ENCODE data around the gene MGAT4D. TPM values are rescaled to one million over a fixed set of nuclear protein-coding genes. Genes with fewer than 3 reads are reported as not detected.

Gene MGAT4D
- total RNA-seq, 2 donors from 2014 or later = not detected

DNA sequence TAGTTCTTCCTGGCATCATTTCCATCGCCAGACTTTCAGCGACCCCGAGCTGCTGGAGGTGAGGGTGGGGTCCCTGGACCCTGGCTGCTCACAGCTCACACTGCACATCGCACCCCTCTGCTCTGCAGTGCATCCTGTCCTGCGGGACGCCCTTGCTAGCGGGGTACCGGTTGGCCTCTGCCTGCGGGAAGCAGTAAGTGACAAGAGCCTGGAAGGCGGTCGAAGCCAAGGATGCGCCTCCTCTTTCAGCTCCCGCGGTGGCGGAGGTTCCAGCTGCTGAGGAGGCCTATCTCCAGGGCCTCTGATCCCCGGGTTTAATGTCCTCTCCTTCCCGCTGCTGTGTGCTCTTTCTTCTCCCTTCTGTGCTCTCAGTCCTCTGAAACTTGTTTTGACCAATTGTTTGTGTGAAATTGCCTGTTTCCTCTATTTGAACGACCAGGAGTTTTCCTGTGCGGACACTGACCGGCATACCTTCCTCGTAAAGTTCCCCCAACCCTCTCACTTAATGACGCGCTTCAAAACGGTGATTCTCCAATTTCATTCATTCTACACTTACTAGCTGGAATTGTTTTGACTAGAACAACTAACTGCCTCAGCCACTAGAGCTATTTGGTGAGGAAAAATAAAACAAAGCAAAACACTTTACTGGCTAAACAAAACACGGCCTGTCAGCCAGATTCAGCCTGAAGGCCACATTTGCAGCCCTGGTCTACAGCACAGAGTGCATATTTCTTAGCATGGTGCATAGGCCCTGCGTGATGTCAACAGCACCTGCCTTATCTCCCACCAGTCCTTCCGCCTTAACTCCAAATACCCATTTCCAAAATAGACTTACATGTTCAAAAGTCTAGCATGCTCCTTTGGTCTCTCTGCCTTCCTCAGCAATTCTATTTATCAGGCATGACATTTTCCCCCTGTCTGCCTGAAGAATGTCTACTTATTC, 28.0 kb downstream of the MGAT4D start:
- Mint-ChIP-seq H3K4me1 (peaks cover 3% of the 10 kb centered on the region), H3K27me3 (ENCODE audit: insufficient read depth) (no peaks in the 10 kb centered on the region), H3K36me3 (ENCODE audit: low read depth) (no peaks in the 10 kb centered on the region), H3K9me3 (no peaks in the 10 kb centered on the region), H3K4me3 (no peak overlapping the region), H3K27ac (no peak overlapping the region)
- H3K36me3 ChIP-seq (ENCODE audit: control insufficient read depth, insufficient read depth, low read length) = no peaks in the 10 kb centered on the region
- H3K27me3 ChIP-seq (ENCODE audit: control insufficient read depth, insufficient read depth, low read length, poor library complexity, severe bottlenecking) = no peaks in the 10 kb centered on the region
- DNase-seq = peak; percentile 56
- no peak overlapping the region for H3K27ac ChIP-seq (ENCODE audit: low read depth, low read length)
- 90 to 93% methylated on average over 19 to 27 of the region's 27 CpGs for WGBS, 2 experiments (ENCODE audit: insufficient coverage in 1 of 2, insufficient read length in 1 of 2)
- H3K9ac ChIP-seq (ENCODE audit: extremely low read depth, low read length, poor library complexity, severe bottlenecking) = no peak overlapping the region
- H3K4me1 ChIP-seq (ENCODE audit: control insufficient read depth, insufficient read depth, low read length) = no peaks in the 10 kb centered on the region
- H3K9me3 ChIP-seq (ENCODE audit: control insufficient read depth, low read length) = no peaks in the 10 kb centered on the region
- TF ChIP-seq, protein P1, sequence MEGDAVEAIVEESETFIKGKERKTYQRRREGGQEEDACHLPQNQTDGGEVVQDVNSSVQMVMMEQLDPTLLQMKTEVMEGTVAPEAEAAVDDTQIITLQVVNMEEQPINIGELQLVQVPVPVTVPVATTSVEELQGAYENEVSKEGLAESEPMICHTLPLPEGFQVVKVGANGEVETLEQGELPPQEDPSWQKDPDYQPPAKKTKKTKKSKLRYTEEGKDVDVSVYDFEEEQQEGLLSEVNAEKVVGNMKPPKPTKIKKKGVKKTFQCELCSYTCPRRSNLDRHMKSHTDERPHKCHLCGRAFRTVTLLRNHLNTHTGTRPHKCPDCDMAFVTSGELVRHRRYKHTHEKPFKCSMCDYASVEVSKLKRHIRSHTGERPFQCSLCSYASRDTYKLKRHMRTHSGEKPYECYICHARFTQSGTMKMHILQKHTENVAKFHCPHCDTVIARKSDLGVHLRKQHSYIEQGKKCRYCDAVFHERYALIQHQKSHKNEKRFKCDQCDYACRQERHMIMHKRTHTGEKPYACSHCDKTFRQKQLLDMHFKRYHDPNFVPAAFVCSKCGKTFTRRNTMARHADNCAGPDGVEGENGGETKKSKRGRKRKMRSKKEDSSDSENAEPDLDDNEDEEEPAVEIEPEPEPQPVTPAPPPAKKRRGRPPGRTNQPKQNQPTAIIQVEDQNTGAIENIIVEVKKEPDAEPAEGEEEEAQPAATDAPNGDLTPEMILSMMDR (conservative IDR thresholded peaks at IDR 0.05) = no peak
- no peak overlapping the region for H3K4me3 ChIP-seq (ENCODE audit: low read length)

GRCh38 chr4:140466146-140466545, 31.9 kb downstream of the MGAT4D start:
- 87 to 100% methylated on average over 1 of the region's 1 CpG for WGBS, 2 experiments (ENCODE audit: insufficient coverage in 1 of 2, insufficient read length in 1 of 2)
- TF ChIP-seq, protein P1 (conservative IDR thresholded peaks at IDR 0.05) = no peak
- no peaks in the 10 kb centered on the region for H3K36me3 Mint-ChIP-seq (ENCODE audit: low read depth)

DNA sequence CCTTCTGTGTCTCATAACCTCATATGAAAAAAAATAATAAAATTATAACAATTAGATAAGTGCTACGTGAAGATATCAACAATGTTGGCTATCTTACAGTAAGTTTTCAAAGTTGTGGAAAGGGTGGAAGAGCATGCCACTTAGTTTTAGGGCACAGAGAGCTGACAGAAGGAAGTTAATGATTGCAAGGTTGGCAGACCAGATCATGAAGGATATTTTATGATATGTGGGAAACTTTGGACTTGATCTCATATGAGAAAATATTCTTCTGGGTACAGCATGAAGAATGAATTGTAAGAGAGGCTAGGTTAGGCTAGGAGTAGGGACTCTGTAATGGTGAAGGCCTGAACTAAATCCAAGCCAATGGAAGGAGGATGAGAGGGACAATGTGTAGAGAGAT, 34.5 kb downstream of the MGAT4D start:
- Mint-ChIP-seq H3K27me3 (ENCODE audit: insufficient read depth) (no peaks in the 10 kb centered on the region), H3K36me3 (ENCODE audit: low read depth) (no peaks in the 10 kb centered on the region), H3K4me3 (no peak overlapping the region), H3K27ac (no peak overlapping the region), H3K9me3 (peaks cover 3% of the 10 kb centered on the region), H3K4me1 (no peaks in the 10 kb centered on the region)
- no peaks in the 10 kb centered on the region for H3K36me3 ChIP-seq (ENCODE audit: control insufficient read depth, insufficient read depth, low read length)
- TF ChIP-seq, protein P1 (conservative IDR thresholded peaks at IDR 0.05) = no peak
- no peak overlapping the region for H3K9ac ChIP-seq (ENCODE audit: extremely low read depth, low read length, poor library complexity, severe bottlenecking)
- WGBS, 2 experiments (ENCODE audit: insufficient coverage in 1 of 2, insufficient read length in 1 of 2) = 98 to 100% methylated on average over 1 of the region's 1 CpG
- H3K4me3 ChIP-seq (ENCODE audit: low read length) = no peak overlapping the region
- DNase-seq = no peak
- no peaks in the 10 kb centered on the region for H3K9me3 ChIP-seq (ENCODE audit: control insufficient read depth, low read length)
- H3K27ac ChIP-seq (ENCODE audit: low read depth, low read length) = no peak overlapping the region
- H3K27me3 ChIP-seq (ENCODE audit: control insufficient read depth, insufficient read depth, low read length, poor library complexity, severe bottlenecking) = no peaks in the 10 kb centered on the region
- no peaks in the 10 kb centered on the region for H3K4me1 ChIP-seq (ENCODE audit: control insufficient read depth, insufficient read depth, low read length)

More at GRCh38 chr4:140466146-140466545, 31.9 kb downstream of the MGAT4D start:
- DNase-seq = no peak
- no peak overlapping the region for H3K27ac Mint-ChIP-seq
- Histone ChIP-seq H3K27me3 (ENCODE audit: control insufficient read depth, insufficient read depth, low read length, poor library complexity, severe bottlenecking) (no peaks in the 10 kb centered on the region), H3K4me3 (ENCODE audit: low read length) (no peak overlapping the region), H3K9ac (ENCODE audit: extremely low read depth, low read length, poor library complexity, severe bottlenecking) (no peak overlapping the region), H3K4me1 (ENCODE audit: control insufficient read depth, insufficient read depth, low read length) (no peaks in the 10 kb centered on the region), H3K9me3 (ENCODE audit: control insufficient read depth, low read length) (no peaks in the 10 kb centered on the region), H3K36me3 (ENCODE audit: control insufficient read depth, insufficient read depth, low read length) (no peaks in the 10 kb centered on the region), H3K27ac (ENCODE audit: low read depth, low read length) (no peak overlapping the region)
- H3K27me3 Mint-ChIP-seq (ENCODE audit: insufficient read depth) = no peaks in the 10 kb centered on the region
- H3K4me1 Mint-ChIP-seq = peaks cover 3% of the 10 kb centered on the region
- H3K4me3 Mint-ChIP-seq = no peak overlapping the region
- no peaks in the 10 kb centered on the region for H3K9me3 Mint-ChIP-seq
